Measurements from ENCODE around the gene DNAJC15.

DNAJC15 gene

DNA sequence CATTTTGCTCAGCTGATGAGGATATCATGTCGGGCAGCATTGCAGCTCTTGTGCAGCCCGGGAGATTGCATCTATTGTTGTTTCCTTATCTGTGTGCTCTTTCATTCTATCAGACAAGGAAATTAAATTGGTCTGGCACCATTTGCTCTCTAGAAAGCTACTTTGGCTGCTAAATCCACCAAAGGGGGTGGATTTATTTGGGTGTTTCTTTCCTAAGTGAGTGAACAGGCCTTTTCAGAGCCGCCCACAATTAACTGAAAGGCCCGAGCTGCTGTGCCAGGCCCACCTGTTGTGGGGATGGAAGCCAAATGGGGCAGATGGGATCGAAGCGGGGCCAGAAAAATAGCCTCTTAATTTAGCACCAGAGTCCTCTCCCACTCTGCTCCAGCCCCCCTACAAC, 99.4 kb downstream of the DNAJC15 start (continued):
- no peak for TF ChIP-seq ZNF670 (tag by site-specific recombination; IDR thresholded peaks at IDR 0.05; ENCODE audit: low read depth)
- TF ChIP-seq, protein P1, sequence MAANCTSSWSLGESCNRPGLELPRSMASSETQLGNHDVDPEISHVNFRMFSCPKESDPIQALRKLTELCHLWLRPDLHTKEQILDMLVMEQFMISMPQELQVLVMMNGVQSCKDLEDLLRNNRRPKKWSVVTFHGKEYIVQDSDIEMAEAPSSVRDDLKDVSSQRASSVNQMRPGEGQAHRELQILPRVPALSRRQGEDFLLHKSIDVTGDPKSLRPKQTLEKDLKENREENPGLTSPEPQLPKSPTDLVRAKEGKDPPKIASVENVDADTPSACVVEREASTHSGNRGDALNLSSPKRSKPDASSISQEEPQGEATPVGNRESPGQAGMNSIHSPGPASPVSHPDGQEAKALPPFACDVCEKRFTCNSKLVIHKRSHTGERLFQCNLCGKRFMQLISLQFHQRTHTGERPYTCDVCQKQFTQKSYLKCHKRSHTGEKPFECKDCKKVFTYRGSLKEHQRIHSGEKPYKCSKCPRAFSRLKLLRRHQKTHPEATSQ (tag by site-specific recombination; IDR thresholded peaks at IDR 0.05) = no peak

DNA sequence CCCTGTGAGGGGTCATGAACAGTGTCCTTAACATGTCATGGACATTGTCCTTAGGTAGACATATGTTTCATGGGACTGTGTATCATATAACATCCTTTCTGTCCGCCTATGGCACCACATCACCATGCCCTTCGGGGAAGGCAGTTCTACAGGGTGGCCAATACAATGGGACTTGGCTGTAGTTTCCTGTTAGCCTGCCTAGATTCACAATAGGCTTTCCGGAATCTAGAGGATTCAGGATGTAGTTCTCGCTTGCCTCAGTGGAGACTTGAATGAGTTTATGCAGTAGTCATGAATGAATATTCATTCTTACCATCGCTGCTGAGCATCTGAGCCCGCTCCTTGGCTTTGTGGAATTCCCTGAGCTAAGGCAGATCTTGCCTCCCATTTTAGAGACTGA, 100.5 kb downstream of the DNAJC15 start:
- no peak overlapping the region for H3K4me3 ChIP-seq (ENCODE audit: low read depth, low read length)
- no peak overlapping the region for H3K27ac ChIP-seq (ENCODE audit: extremely low read depth, low read depth, low read length)
- no peaks in the 10 kb centered on the region for H3K36me3 ChIP-seq (ENCODE audit: control insufficient read depth in 2 of 2, insufficient read depth in 1 of 2, low read length in 2 of 2)
- no peaks in the 10 kb centered on the region for H3K9me3 ChIP-seq (ENCODE audit: control insufficient read depth, insufficient read depth, low read depth, low read length)
- ChIA-PET CTCF (no interaction called here), POLR2A (no interaction called here)
- H3K4me1 ChIP-seq (ENCODE audit: control insufficient read depth, insufficient read depth, low read length) = no peaks in the 10 kb centered on the region
- TF ChIP-seq ZNF624 (tag by site-specific recombination; IDR thresholded peaks at IDR 0.05) (no peak), ZNF776 (tag by site-specific recombination; IDR thresholded peaks at IDR 0.05; ENCODE audit: borderline replicate concordance) (no peak), ZNF654 (tag by site-specific recombination; IDR thresholded peaks at IDR 0.05; ENCODE audit: low read depth) (no peak), ZNF292 (tag by site-specific recombination; IDR thresholded peaks at IDR 0.05; ENCODE audit: borderline replicate concordance, low read depth) (no peak)
- TF ChIP-seq, protein P2, sequence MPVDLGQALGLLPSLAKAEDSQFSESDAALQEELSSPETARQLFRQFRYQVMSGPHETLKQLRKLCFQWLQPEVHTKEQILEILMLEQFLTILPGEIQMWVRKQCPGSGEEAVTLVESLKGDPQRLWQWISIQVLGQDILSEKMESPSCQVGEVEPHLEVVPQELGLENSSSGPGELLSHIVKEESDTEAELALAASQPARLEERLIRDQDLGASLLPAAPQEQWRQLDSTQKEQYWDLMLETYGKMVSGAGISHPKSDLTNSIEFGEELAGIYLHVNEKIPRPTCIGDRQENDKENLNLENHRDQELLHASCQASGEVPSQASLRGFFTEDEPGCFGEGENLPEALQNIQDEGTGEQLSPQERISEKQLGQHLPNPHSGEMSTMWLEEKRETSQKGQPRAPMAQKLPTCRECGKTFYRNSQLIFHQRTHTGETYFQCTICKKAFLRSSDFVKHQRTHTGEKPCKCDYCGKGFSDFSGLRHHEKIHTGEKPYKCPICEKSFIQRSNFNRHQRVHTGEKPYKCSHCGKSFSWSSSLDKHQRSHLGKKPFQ (tag by site-specific recombination; IDR thresholded peaks at IDR 0.05) = no peak

DNA sequence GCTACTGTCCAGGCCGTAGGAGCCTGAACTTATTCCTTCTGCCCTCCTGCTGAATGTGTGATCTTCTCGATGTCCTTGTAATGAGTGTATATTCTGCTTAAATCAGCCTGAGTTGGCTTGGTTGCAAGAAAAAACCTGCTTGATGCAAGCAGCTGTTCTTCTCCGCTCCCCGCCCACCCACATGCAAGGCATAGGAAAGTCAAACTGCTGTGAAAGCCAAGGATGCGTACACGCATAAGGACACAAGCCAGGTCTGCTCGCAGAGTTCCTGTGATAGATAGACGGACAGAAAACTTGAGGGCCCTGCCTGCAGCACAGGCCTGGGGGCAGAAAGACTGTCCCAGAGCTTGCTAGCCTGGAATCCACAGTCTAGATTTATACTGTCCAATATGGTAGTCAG, 101.1 kb downstream of the DNAJC15 start:
- H3K36me3 ChIP-seq (ENCODE audit: control insufficient read depth in 2 of 2, insufficient read depth in 1 of 2, low read length in 2 of 2) = no peaks in the 10 kb centered on the region
- no peak overlapping the region for H3K27ac ChIP-seq (ENCODE audit: extremely low read depth, low read depth, low read length)
- ChIA-PET POLR2A (no interaction called here), CTCF (interaction anchor here (0.6 kb wide), 1 partner anchor 11 kb away, joined by 3 read pairs; no protein-coding TSS in a partner anchor)
- TF ChIP-seq ZNF10 (tag by site-specific recombination; IDR thresholded peaks at IDR 0.05) = no peak
- no peak for TF ChIP-seq ZNF350 (tag by site-specific recombination; IDR thresholded peaks at IDR 0.05)
- no peak for TF ChIP-seq ZNF843 (tag by site-specific recombination; IDR thresholded peaks at IDR 0.05)
- no peak for TF ChIP-seq FEZF1 (tag by site-specific recombination; IDR thresholded peaks at IDR 0.05)
- no peak for TF ChIP-seq MEIS1 (CRISPR knock-in tag; IDR thresholded peaks at IDR 0.05; ENCODE audit: borderline replicate concordance)
- TF ChIP-seq ZNF530 (tag by site-specific recombination; IDR thresholded peaks at IDR 0.05; ENCODE audit: low read depth) = no peak
- H3K9me3 ChIP-seq (ENCODE audit: control insufficient read depth, insufficient read depth, low read depth, low read length) = no peaks in the 10 kb centered on the region
- no peaks in the 10 kb centered on the region; the same call in 1 of the 2 replicates for H3K4me1 ChIP-seq (ENCODE audit: control insufficient read depth, insufficient read depth, low read length)
- no peak overlapping the region for H3K4me3 ChIP-seq (ENCODE audit: low read depth, low read length)

DNA sequence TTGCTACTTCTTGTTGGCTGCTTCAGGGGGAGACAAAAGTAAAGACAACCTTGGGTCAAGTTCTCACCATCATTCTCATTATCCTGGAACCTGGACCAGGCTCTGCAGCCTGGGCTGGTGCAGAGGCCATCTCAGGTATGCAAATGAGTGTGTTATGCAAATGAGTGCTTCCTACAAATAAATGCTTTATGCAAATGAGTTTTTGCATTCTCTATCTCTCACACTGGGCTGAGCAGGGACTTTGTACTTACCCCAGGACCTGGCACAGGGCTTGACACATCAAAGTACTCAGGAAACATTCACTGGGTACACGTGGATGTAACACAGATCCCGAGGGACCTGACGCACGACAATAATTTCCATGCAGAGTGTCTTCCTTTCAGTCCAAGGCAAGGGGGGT, 103.0 kb downstream of the DNAJC15 start:
- ChIA-PET POLR2A (no interaction called here), CTCF (no interaction called here)
- no peak overlapping the region for H3K27ac ChIP-seq (ENCODE audit: extremely low read depth, low read depth, low read length)
- H3K36me3 ChIP-seq (ENCODE audit: control insufficient read depth in 2 of 2, insufficient read depth in 1 of 2, low read length in 2 of 2) = no peaks in the 10 kb centered on the region
- H3K9me3 ChIP-seq (ENCODE audit: control insufficient read depth, insufficient read depth, low read depth, low read length) = no peaks in the 10 kb centered on the region
- H3K4me1 ChIP-seq (ENCODE audit: control insufficient read depth, insufficient read depth, low read length) = no peaks in the 10 kb centered on the region; the same call in 1 of the 2 replicates
- H3K4me3 ChIP-seq (ENCODE audit: low read depth, low read length) = no peak overlapping the region
- TF ChIP-seq SCRT2 (tag by site-specific recombination; IDR thresholded peaks at IDR 0.05) = no peak
- no peak for TF ChIP-seq FEZF1 (tag by site-specific recombination; IDR thresholded peaks at IDR 0.05)
- no peak for TF ChIP-seq SETDB1 (IDR thresholded peaks at IDR 0.05; ENCODE audit: insufficient read length, low read length)
- TF ChIP-seq ZNF121 (tag by site-specific recombination; IDR thresholded peaks at IDR 0.05) = no peak
- TF ChIP-seq ZNF677 (tag by site-specific recombination; IDR thresholded peaks at IDR 0.05) = no peak
- no peak for TF ChIP-seq KLF16 (tag by site-specific recombination; IDR thresholded peaks at IDR 0.05)
- no peak for TF ChIP-seq ZNF335 (tag by site-specific recombination; conservative IDR thresholded peaks at IDR 0.05)
- TF ChIP-seq ZNF202 (tag by site-specific recombination; IDR thresholded peaks at IDR 0.05; ENCODE audit: borderline replicate concordance) = no peak
- TF ChIP-seq, protein P3, sequence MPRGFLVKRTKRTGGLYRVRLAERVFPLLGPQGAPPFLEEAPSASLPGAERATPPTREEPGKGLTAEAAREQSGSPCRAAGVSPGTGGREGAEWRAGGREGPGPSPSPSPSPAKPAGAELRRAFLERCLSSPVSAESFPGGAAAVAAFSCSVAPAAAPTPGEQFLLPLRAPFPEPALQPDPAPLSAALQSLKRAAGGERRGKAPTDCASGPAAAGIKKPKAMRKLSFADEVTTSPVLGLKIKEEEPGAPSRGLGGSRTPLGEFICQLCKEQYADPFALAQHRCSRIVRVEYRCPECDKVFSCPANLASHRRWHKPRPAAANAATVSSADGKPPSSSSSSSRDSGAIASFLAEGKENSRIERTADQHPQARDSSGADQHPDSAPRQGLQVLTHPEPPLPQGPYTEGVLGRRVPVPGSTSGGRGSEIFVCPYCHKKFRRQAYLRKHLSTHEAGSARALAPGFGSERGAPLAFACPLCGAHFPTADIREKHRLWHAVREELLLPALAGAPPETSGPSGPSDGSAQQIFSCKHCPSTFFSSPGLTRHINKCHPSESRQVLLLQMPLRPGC (tag by site-specific recombination; IDR thresholded peaks at IDR 0.05) = no peak
- TF ChIP-seq ZNF626 (tag by site-specific recombination; IDR thresholded peaks at IDR 0.05) = no peak
- TF ChIP-seq IKZF3 (tag by site-specific recombination; IDR thresholded peaks at IDR 0.05) = no peak
- TF ChIP-seq, protein P4, sequence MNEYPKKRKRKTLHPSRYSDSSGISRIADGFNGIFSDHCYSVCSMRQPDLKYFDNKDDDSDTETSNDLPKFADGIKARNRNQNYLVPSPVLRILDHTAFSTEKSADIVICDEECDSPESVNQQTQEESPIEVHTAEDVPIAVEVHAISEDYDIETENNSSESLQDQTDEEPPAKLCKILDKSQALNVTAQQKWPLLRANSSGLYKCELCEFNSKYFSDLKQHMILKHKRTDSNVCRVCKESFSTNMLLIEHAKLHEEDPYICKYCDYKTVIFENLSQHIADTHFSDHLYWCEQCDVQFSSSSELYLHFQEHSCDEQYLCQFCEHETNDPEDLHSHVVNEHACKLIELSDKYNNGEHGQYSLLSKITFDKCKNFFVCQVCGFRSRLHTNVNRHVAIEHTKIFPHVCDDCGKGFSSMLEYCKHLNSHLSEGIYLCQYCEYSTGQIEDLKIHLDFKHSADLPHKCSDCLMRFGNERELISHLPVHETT (tag by site-specific recombination; IDR thresholded peaks at IDR 0.05) = no peak
- TF ChIP-seq, protein P5, sequence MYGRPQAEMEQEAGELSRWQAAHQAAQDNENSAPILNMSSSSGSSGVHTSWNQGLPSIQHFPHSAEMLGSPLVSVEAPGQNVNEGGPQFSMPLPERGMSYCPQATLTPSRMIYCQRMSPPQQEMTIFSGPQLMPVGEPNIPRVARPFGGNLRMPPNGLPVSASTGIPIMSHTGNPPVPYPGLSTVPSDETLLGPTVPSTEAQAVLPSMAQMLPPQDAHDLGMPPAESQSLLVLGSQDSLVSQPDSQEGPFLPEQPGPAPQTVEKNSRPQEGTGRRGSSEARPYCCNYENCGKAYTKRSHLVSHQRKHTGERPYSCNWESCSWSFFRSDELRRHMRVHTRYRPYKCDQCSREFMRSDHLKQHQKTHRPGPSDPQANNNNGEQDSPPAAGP (tag by site-specific recombination; IDR thresholded peaks at IDR 0.05) = no peak

Data from HEK293 (cell line).